Skeletal muscle tissue (tissue), 4 donors: ENCODE data around the gene CD276. TPM values are rescaled to one million over a fixed set of nuclear protein-coding genes. Genes with fewer than 3 reads are reported as not detected.
"Not testable (repeated sequence)": the region's sequence is repeated elsewhere in the genome, so short reads cannot be mapped to it uniquely, and the experiment has no call there.

Experiments
- H3K27ac ChIP-seq: one replicate; pipeline ENCODE4 v1.7.0; 2013; ENCODE audit warnings: mild to moderate bottlenecking, low read depth, low read length, inconsistent platforms
- H3K27me3 ChIP-seq, 3 donors: one replicate each; pipeline ENCODE4 v1.7.0; 2013; ENCODE audit warnings: low read length in 3 of 3; ENCODE audit not compliant: control insufficient read depth in 3 of 3, insufficient read depth in 3 of 3
- H3K36me3 ChIP-seq, 3 donors: one replicate each; pipeline ENCODE4 v1.7.0; 2013; ENCODE audit warnings: low read length in 3 of 3; ENCODE audit not compliant: control insufficient read depth in 3 of 3, insufficient read depth in 3 of 3
- H3K4me1 ChIP-seq, 3 donors: one replicate each; pipeline ENCODE4 v1.7.0; 2013; ENCODE audit warnings: low read length in 3 of 3, mild to moderate bottlenecking in 3 of 3; ENCODE audit not compliant: control insufficient read depth in 3 of 3, insufficient read depth in 3 of 3
- H3K4me3 ChIP-seq, 3 donors: one replicate each; pipeline ENCODE4 v1.7.0; 2013; ENCODE audit warnings: low read length in 3 of 3
- H3K9ac ChIP-seq, 3 donors: one replicate each; pipeline ENCODE4 v1.7.0; 2013; ENCODE audit warnings: low read length in 3 of 3, mild to moderate bottlenecking in 3 of 3, moderate library complexity in 2 of 3, low read depth in 1 of 3
- H3K9me3 ChIP-seq, 3 donors: one replicate each; pipeline ENCODE4 v1.7.0; 2013; ENCODE audit warnings: low read length in 3 of 3; ENCODE audit not compliant: control insufficient read depth in 3 of 3
- total RNA-seq: library from RNA; depleted of rRNA; stranded (reverse); fragments of >200 nt; gene quantifications from one replicate; pipeline ENCODE4 v1.2.3, GENCODE V29; 2014
- donor health status: Osteomylitis.

Gene CD276
- total RNA-seq, 1 donor from 2014 or later = 40.7 TPM

- H3K9me3 ChIP-seq = no peaks in the 10 kb centered on the region
- H3K4me3 ChIP-seq = peak overlapping the region in 2 of 3 donors; percentile 33 to 52
- H3K4me1 ChIP-seq = peaks cover 33 to 54% (median 49%) of the 10 kb centered on the region in 3 donors
- H3K27ac ChIP-seq = peak overlapping the region; percentile 62
- peak overlapping the region in 2 of 3 donors; percentile 18 to 50 for H3K9ac ChIP-seq
- no peaks in the 10 kb centered on the region for H3K36me3 ChIP-seq
- no peaks in the 10 kb centered on the region for H3K27me3 ChIP-seq
Observed at GRCh38 chr15:73696641-73697001, 12.4 kb downstream of the CD276 start.

- H3K27me3 ChIP-seq = no peaks in the 10 kb centered on the region
- no peaks in the 10 kb centered on the region for H3K9me3 ChIP-seq
- peak overlapping the region in 2 of 3 donors; percentile 18 to 50 for H3K9ac ChIP-seq
- peaks cover 31 to 50% (median 47%) of the 10 kb centered on the region in 3 donors for H3K4me1 ChIP-seq
- H3K4me3 ChIP-seq = peak overlapping the region in 2 of 3 donors; percentile 33 to 52
- peaks cover 0 to 2% (median 0%) of the 10 kb centered on the region in 3 donors for H3K36me3 ChIP-seq
- H3K27ac ChIP-seq = peak overlapping the region; percentile 62
Observed at GRCh38 chr15:73697033-73697467, 12.9 kb downstream of the CD276 start.

- Histone ChIP-seq H3K36me3 (peaks cover 3 to 6% (median 4%) of the 10 kb centered on the region in 3 donors), H3K27ac (no peak overlapping the region), H3K4me1 (peaks cover 24 to 40% (median 39%) of the 10 kb centered on the region in 3 donors), H3K9me3 (no peaks in the 10 kb centered on the region), H3K27me3 (no peaks in the 10 kb centered on the region), H3K4me3 (no peak overlapping the region), H3K9ac (no peak overlapping the region)
Observed at GRCh38 chr15:73699249-73700040, 15.3 kb downstream of the CD276 start.

- H3K9ac ChIP-seq = no peak overlapping the region
- no peaks in the 10 kb centered on the region for H3K9me3 ChIP-seq
- H3K4me3 ChIP-seq = no peak overlapping the region
- H3K27me3 ChIP-seq = no peaks in the 10 kb centered on the region
- no peak overlapping the region for H3K27ac ChIP-seq
- H3K36me3 ChIP-seq = peaks cover 3 to 9% (median 9%) of the 10 kb centered on the region in 3 donors
- H3K4me1 ChIP-seq = peaks cover 23 to 32% (median 31%) of the 10 kb centered on the region in 3 donors
Observed at GRCh38 chr15:73700041-73700842, 16.1 kb downstream of the CD276 start.

DNA sequence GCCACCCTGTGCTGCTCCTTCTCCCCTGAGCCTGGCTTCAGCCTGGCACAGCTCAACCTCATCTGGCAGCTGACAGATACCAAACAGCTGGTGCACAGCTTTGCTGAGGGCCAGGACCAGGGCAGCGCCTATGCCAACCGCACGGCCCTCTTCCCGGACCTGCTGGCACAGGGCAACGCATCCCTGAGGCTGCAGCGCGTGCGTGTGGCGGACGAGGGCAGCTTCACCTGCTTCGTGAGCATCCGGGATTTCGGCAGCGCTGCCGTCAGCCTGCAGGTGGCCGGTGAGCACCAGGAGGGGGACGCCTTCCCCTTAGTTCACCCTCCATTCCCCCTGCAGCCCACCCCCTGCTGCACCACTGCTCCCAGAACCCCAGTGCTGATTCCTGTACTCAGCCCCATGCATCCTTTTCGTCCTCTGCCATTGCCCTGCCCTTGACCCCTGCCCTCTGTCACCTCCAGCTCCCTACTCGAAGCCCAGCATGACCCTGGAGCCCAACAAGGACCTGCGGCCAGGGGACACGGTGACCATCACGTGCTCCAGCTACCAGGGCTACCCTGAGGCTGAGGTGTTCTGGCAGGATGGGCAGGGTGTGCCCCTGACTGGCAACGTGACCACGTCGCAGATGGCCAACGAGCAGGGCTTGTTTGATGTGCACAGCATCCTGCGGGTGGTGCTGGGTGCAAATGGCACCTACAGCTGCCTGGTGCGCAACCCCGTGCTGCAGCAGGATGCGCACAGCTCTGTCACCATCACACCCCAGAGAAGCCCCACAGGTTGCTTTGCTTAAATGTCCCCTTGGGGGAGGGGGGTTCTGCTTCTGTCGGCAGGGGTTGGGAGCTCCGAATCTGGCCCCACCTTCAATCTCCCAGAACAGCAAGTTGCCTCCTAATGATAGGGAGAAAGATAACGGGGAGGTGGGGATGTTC, 18.4 kb downstream of the CD276 start:
- H3K4me3 ChIP-seq, H3K27me3 ChIP-seq, H3K27ac ChIP-seq, H3K4me1 ChIP-seq, H3K9ac ChIP-seq, H3K9me3 ChIP-seq: not testable (repeated sequence)
- peaks cover 10 to 26% (median 26%) of the 10 kb centered on the region in 3 donors for H3K36me3 ChIP-seq

GRCh38 chr15:73703601-73704000, 19.4 kb downstream of the CD276 start:
- H3K9ac ChIP-seq, H3K4me3 ChIP-seq, H3K9me3 ChIP-seq, H3K27me3 ChIP-seq, H3K4me1 ChIP-seq, H3K27ac ChIP-seq: not testable (repeated sequence)
- H3K36me3 ChIP-seq = peaks cover 17 to 37% (median 35%) of the 10 kb centered on the region in 3 donors

DNA sequence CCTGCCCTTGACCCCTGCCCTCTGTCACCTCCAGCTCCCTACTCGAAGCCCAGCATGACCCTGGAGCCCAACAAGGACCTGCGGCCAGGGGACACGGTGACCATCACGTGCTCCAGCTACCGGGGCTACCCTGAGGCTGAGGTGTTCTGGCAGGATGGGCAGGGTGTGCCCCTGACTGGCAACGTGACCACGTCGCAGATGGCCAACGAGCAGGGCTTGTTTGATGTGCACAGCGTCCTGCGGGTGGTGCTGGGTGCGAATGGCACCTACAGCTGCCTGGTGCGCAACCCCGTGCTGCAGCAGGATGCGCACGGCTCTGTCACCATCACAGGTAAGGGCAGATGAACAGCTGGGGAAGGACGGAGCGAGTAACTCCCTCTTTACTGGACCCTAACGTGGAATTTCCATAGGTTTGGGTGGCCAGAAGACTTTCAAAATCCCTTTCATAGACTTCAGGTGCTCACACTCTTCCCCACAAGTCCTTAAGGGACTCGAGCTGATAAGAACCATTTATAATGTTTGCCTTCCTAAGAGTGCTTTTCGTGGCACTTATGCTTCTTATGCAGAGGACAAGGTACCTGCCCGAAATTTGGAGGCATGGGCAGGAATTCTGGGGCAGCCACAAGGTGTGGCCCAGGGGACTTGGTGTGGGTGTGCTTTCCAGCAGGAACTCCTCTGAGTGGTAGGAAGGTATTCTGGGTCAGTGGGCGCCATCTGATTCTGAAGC, 20.1 kb downstream of the CD276 start:
- H3K4me1 ChIP-seq, H3K27me3 ChIP-seq, H3K9me3 ChIP-seq, H3K9ac ChIP-seq, H3K27ac ChIP-seq, H3K4me3 ChIP-seq: not testable (repeated sequence)
- H3K36me3 ChIP-seq = peaks cover 21 to 41% (median 38%) of the 10 kb centered on the region in 3 donors

DNA sequence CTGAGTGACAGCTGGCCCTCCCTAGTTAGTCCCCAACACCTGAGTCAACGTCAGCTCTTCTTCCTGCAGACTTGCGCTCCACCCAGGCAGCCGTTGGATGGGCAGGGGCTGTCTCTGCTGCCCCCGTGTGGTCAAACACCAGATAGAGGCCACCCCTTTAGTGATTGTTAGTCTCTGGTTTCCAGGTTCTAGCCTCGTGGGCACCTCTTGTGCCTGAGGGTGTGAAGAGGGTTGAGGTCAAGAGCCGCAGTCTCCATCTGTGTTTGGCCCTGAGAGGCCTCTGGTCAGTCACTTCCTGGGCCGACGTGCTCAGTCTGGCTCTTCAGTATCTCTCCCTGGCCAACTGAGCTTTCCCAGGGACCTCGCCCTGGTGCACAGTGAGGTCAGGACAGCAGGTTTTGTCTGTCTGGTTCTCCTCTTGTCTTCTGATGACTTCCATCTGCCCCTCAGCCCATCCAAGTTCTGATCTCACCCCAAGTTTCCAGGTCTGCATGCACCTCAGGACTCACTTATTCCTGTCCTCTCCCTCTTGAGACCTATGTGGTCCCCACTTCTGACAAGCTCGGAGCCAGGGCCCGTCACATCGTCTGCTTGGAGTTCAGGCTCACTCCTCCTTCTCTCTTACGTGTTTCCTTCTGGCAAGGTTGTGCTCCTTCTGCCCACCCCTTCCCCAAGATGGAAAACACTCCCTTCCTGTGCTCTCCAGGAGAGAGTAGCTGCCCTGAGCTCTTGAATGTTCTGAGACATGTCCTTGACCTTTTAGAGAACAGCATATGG, 20.9 kb downstream of the CD276 start:
- Histone ChIP-seq H3K4me3 (no peak overlapping the region), H3K9me3 (no peaks in the 10 kb centered on the region), H3K9ac (no peak overlapping the region), H3K4me1 (peaks cover 0 to 4% (median under 1%) of the 10 kb centered on the region in 3 donors), H3K27ac (no peak overlapping the region), H3K27me3 (no peaks in the 10 kb centered on the region), H3K36me3 (peaks cover 26 to 47% (median 38%) of the 10 kb centered on the region in 3 donors)
